Superior temporal gyrus (tissue), 1 donor: Measurements from ENCODE around the gene FHIT.

Source experiments
- DNase-seq: peaks from one replicate; pipeline ENCODE4 v3.0.0-alpha.2; 2016; ENCODE audit errors: extremely low spot score

FHIT gene

GRCh38 chr3:60630953-60631352, 620.3 kb downstream of the FHIT start:
- no peak for DNase-seq

GRCh38 chr3:60629816-60630215, 621.4 kb downstream of the FHIT start:
- DNase-seq = no peak

DNA sequence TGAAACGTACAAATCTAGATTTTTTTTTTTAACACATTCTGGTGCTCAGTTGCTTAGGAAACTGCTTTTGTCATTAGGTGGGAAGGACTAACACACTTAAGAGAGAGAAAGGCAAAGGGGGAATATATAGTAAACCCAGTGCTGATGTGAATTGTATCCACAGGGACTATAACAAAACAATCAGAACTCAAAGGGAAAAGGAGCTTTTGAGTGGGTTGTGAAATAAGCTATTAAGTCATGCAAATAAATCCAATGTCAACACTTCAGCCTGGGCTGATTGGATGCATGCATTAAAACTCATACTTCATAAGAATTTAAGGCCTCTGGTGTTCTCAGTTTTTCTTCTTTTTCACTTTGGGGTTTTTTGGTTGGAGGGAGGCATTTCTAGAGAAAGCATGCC, 628.9 kb downstream of the FHIT start:
- DNase-seq = no peak

DNA sequence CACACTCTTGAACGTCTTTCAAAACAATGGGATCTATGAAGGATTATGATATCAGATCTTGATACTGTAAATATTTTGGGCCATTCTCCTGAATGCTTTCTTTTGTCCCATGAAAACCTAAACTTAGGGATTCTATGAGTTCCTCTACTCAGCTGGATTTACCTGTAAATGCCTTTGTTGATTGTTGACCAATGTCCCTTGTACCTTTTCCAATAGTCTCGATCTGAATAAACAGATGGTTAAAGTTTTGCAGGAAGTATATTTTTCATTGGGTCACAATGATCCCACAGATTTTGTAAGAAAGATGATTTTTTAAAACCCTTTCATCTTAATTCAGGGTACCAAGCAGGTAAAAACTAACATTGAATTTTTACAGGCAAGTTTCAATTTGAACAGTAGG, 634.1 kb downstream of the FHIT start:
- no peak for DNase-seq

GRCh38 chr3:60613769-60614303, 637.4 kb downstream of the FHIT start:
- no peak for DNase-seq

DNA sequence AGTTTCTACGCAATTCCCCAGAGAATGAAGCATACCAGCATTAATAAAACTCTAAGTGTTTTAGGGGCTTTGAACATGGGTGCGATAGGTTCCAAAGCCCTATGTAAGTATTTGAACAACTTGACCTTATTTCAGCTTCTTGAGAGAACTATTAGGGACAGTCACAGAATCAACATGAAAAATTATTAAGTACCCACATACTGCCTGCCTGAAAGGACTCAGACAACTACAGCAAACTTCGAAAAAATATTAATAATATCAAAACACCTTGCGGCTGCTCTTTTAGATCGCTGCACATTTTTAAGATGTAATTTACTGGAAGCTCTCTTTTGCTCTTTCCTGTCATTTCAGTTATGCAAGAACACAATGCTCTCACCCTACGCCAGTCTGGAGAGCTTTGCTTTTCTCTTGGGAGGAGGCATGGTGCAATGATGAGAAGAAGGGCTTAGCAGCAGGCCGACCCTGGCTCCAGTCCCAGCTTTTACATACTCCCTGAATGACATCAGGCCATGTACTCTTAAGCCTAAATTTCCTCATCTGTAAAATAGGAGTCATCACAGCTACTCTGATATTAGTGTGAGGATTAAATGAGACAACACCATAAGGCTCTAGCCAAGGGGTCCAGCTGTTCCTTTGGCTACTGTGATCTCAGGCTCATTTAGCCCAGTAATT, 640.7 kb downstream of the FHIT start:
- DNase-seq = no peak

DNA sequence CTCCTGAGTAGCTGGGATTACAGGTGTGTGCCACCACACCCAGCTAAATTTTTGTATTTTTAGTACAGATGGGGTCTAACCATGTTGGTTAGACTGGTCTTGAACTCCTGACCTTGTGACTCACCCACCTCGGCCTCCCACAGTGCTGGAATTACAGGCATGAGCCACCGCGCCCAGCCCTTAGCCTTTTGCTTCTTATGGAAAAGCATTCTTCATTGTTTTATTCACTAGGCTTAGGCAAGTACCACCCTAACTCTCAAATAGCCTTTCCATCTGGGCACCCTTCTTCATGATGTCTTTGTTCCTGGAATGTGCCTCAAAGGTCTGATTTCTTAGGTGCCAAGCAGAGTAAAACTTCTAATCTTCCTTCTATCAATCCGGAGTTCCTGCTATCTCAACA, 641.8 kb downstream of the FHIT start:
- no peak for DNase-seq

DNA sequence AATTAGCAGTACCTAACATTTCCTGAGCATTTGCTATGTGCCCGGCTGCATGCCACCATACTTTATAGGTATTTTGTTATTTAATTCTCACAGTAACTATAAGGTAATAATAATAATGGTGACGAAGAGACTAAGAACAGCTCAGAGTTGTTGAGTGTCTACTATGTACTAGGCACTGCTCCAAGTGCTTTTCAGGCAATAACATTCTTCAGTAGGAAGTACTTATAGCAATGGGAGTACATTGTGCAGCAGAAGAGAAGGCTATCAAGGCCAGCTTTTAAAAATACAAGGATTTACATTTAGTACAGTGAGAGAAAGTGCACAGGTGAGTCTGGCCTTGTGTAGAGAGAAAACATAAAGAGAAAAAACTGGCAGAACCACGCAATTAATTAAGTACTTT, 647.4 kb downstream of the FHIT start:
- DNase-seq = no peak

- no peak for DNase-seq
These were observed 650.4 kb downstream of the FHIT start for GRCh38 chr3:60600848-60601247.

- no peak for DNase-seq
These were observed 651.7 kb downstream of the FHIT start for GRCh38 chr3:60599586-60599985.

- no peak for DNase-seq
These were observed 652.6 kb downstream of the FHIT start for GRCh38 chr3:60598671-60599070.

GRCh38 chr3:60594025-60594424, 657.2 kb downstream of the FHIT start:
- no peak for DNase-seq

DNA sequence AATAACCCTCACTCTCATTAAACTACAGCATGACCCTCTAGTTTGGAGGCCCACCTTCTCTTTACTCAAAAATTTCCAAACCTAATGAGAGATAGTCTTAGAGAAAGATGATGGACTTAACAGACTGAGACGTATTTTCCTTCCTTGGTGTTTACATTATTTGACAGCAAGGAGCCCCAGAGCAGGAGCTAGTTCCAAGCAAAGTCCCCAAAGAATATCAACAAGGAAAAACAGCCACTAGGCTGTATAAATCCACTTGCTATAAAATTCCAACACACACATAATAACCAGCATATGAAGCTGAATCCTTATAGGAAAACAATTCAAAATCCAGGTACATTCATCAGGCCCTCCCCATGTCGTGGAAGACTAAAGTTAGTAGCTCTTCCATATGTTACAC, 660.0 kb downstream of the FHIT start:
- DNase-seq = no peak

GRCh38 chr3:60588806-60589205, 662.4 kb downstream of the FHIT start:
- no peak for DNase-seq

DNA sequence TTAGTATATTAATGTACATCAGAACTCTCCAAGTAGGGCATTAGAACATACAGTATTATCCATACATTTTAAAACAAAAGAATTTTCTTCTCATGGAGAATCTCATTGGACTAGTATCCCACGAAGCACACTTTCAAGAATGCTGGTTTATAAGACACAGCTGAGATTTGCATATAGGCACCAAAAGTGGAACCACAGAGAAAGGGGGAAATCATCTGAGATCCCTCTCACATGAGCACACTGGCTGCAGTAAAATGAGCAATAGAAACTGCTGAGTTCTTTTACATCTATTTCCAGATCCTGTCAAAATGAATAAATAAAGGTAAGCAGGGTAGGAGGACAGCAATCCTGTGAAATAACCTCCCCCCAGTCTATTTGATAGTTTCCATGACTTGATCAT, 665.3 kb downstream of the FHIT start:
- DNase-seq = no peak

GRCh38 chr3:60584250-60584649, 667.0 kb downstream of the FHIT start:
- DNase-seq = no peak

- DNase-seq = no peak
These were observed 669.0 kb downstream of the FHIT start for GRCh38 chr3:60582288-60582687.

- DNase-seq = no peak
These were observed 670.4 kb downstream of the FHIT start for GRCh38 chr3:60580809-60581208.

DNA sequence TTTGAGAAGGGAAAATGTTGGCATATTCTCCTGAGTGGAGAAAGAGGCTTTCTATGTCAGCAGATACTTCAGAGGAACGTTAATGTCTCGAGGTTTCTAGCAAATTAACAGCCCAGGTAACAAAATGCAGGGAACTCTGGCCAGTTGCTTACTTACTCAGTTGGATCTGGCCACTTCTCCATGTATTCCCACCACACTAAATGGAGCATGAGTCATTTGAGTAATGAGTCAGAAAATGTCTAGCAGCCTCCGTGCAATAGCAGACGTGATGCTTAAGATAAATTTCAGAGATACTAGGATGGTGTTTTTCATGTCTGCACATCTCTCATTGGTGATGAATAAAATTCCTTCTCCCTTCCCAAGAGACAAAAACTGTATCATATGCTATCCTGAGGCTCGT, 671.5 kb downstream of the FHIT start:
- peak; percentile 38 for DNase-seq

GRCh38 chr3:60578936-60579335, 672.3 kb downstream of the FHIT start:
- no peak for DNase-seq

- no peak for DNase-seq
These were observed 673.7 kb downstream of the FHIT start for GRCh38 chr3:60577601-60578000.

DNA sequence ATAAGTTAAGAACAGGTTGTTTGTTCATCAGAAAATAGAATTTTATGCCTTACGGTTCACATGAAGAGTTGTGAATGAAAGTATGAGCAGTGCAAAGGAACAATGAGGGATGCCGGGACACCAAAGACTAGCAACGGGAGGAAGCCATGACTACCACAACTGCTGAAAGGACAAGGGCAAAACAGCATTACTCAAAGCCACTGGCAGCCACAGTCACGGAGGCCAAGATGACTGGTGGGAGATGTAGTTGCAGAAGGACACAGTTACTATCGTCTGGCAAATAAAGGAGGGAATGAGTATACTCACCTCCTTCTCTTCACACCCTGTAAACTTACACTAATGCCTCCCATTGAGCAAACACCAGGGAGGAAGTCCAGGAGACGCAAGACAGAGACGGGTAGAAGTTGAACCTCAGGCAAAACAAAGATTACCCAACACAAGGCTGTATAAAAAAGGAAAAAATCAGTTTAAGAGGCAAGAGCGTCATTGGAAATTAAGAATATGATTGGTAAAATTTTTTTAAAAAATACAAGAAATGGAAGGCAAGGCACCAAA, 675.5 kb downstream of the FHIT start:
- DNase-seq = no peak

GRCh38 chr3:60574046-60574769, 677.0 kb downstream of the FHIT start:
- no peak for DNase-seq
